ENCODE results near the gene GSTM4.

GRCh38 chr1:109658533-109659042, 2.7 kb downstream of the GSTM4 start:
- TF ChIP-seq CTCF (IDR thresholded peaks at IDR 0.05; ENCODE audit: low read length), result no peak
- no peak for TF ChIP-seq EZH2 (IDR thresholded peaks at IDR 0.05; ENCODE audit: borderline replicate concordance, low read length)
